Measurements from ENCODE around the gene TNFRSF25. TPM values are rescaled to one million over a fixed set of nuclear protein-coding genes. Genes with fewer than 3 reads are reported as not detected.

TNFRSF25 gene
- total RNA-seq, 1 experiment from 2014 or later: 19.4 TPM

DNA sequence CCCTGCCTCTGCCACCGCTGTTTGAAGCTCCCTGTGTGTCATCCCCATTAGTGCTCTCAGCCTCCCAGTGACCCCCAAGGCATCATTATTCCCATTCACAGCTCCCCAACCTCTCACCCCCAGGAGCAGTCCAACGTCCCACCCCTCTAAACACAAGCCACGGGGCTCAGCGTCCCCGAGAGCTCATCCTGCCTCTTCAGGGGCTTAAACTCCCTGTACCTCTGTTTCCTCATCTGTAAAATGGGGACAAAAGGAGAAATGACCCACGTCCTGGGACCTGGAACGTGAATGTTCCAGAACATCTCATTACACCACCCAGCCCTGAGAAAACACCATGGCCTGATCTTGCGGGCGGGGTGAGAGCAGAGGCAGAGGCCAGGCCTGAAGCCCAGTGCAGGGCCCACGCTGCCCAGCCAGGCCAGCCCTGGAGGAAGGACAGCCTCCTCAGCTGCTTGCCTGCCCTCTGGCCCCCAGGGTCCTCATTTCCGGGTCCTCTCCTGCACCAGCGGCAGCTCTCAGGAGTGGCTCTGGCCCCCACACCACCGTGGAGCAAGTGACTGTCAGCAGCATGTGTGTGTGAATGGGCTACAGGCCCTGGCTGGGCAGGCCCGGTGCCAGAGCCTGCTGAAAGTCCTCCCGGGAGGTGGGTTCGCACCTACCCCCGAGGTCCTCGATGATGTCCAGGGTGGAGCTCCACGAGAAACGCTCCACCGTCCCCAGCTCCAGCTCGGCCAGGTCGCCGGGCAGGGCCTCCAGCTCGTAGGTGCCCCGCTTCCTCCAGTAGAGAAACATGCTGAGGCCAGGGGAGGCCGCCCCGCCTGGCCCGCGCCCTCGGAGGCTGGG lies 39.6 kb upstream of the TNFRSF25 start:
- TF ChIP-seq, protein P1, sequence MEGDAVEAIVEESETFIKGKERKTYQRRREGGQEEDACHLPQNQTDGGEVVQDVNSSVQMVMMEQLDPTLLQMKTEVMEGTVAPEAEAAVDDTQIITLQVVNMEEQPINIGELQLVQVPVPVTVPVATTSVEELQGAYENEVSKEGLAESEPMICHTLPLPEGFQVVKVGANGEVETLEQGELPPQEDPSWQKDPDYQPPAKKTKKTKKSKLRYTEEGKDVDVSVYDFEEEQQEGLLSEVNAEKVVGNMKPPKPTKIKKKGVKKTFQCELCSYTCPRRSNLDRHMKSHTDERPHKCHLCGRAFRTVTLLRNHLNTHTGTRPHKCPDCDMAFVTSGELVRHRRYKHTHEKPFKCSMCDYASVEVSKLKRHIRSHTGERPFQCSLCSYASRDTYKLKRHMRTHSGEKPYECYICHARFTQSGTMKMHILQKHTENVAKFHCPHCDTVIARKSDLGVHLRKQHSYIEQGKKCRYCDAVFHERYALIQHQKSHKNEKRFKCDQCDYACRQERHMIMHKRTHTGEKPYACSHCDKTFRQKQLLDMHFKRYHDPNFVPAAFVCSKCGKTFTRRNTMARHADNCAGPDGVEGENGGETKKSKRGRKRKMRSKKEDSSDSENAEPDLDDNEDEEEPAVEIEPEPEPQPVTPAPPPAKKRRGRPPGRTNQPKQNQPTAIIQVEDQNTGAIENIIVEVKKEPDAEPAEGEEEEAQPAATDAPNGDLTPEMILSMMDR (conservative IDR thresholded peaks at IDR 0.05): no peak
- H2BK120ac ChIP-seq (ENCODE audit: low read depth, low read length, poor library complexity, severe bottlenecking): no peak overlapping the region
- no peak overlapping the region for H2AFZ ChIP-seq (ENCODE audit: low read length)
- no peak overlapping the region for H3K9ac ChIP-seq (ENCODE audit: extremely low read depth, insufficient read length, low read length)
- H3K9me3 ChIP-seq (ENCODE audit: control insufficient read depth, low read depth, low read length): no peaks in the 10 kb centered on the region
- no peak overlapping the region for H3K18ac ChIP-seq (ENCODE audit: insufficient read length, low read depth, low read length)
- no peak overlapping the region for H3K4ac ChIP-seq (ENCODE audit: low read depth, low read length)
- Mint-ChIP-seq H3K36me3 (ENCODE audit: insufficient read depth in 1 of 3, low read depth in 3 of 3) (no peaks in the 10 kb centered on the region; a peak in 1 of 7 replicates), H3K27me3 (ENCODE audit: low read depth) (peaks cover 12% of the 10 kb centered on the region), H3K4me3 (no peak overlapping the region), H3K27ac (peak overlapping the region in 1 of 3 experiments; percentile 17; a peak in 2 of 7 replicates), H3K4me1 (peaks cover 0 to 3% of the 10 kb centered on the region in 2 experiments; a peak in 3 of 4 replicates), H3K9me3 (no peaks in the 10 kb centered on the region)
- H3K4me2 ChIP-seq (ENCODE audit: insufficient read depth, insufficient read length, low read length): no peak overlapping the region
- no peak overlapping the region for H3K27ac ChIP-seq (ENCODE audit: insufficient read length, low read depth, low read length)
- no peaks in the 10 kb centered on the region for H4K20me1 ChIP-seq (ENCODE audit: control insufficient read depth, insufficient read depth, insufficient read length)
- H4K5ac ChIP-seq (ENCODE audit: insufficient read length, low read depth, low read length): no peak overlapping the region
- no peaks in the 10 kb centered on the region for H3K79me2 ChIP-seq (ENCODE audit: insufficient read depth, low read length)
- no peak overlapping the region for H2BK12ac ChIP-seq (ENCODE audit: insufficient read length, low read depth, low read length)
- H3K79me1 ChIP-seq (ENCODE audit: insufficient read depth, low read depth, low read length, poor library complexity, severe bottlenecking): no peaks in the 10 kb centered on the region
- H3K23me2 ChIP-seq (ENCODE audit: insufficient read length, low read depth, low read length, poor library complexity, severe bottlenecking): no peaks in the 10 kb centered on the region
- H2AK5ac ChIP-seq (ENCODE audit: insufficient read length, low read length): no peak overlapping the region
- no peak overlapping the region for H3K56ac ChIP-seq (ENCODE audit: insufficient read length, low read depth, low read length)
- H3T11ph ChIP-seq (ENCODE audit: low read length): no peak overlapping the region
- H4K8ac ChIP-seq (replicated peaks; ENCODE audit: insufficient read length, low read depth, low read length): no peak overlapping the region
- no peaks in the 10 kb centered on the region for H3K27me3 ChIP-seq (ENCODE audit: insufficient read depth, low read length)
- H2BK5ac ChIP-seq (ENCODE audit: insufficient read length, low read length): no peak overlapping the region
- DNase-seq: no peak
- no peak overlapping the region for H2BK15ac ChIP-seq (ENCODE audit: low read depth, low read length)
- no peak overlapping the region; the same call in 1 of the 2 replicates for H3K14ac ChIP-seq (ENCODE audit: insufficient read depth, low read length)
- no CpG with 5 or more reads among the region's 31 CpGs for WGBS (ENCODE audit: extremely low coverage, insufficient read length, low lambda C conversion rate)
- no peak overlapping the region for H4K91ac ChIP-seq (ENCODE audit: insufficient read length, low read depth, low read length)
- no peak overlapping the region for H2BK20ac ChIP-seq (ENCODE audit: low read depth, low read length, poor library complexity, severe bottlenecking)
- H3K23ac ChIP-seq (ENCODE audit: insufficient read length, low read depth, low read length): no peak overlapping the region
- no peaks in the 10 kb centered on the region for H3K4me1 ChIP-seq (ENCODE audit: insufficient read depth, low read length)

All from H9 (cell line).